Mucosa of descending colon (tissue), 3 donors: Measurements from ENCODE around the gene CPTP. TPM values are rescaled to one million over a fixed set of nuclear protein-coding genes. Genes with fewer than 3 reads are reported as not detected.

Experiments
- ATAC-seq: fragments of 200-7000 bp; cut with Tn5 transposase; one replicate; pipeline ENCODE4 v1.9.1; 2020; ENCODE audit warnings: mild to moderate bottlenecking, moderate library complexity
- DNase-seq, 3 donors: peaks; one replicate each; pipeline ENCODE4 v3.0.0-alpha.2; 2020
- H3K36me3 ChIP-seq: fragments of 200-600 bp; one replicate; pipeline ENCODE4 v1.8.0; 2021; ENCODE audit warnings: low read depth, mild to moderate bottlenecking
- H3K4me1 ChIP-seq: fragments of 200-600 bp; one replicate; pipeline ENCODE4 v1.8.0; 2021; ENCODE audit warnings: low read depth, mild to moderate bottlenecking
- H3K4me3 ChIP-seq: fragments of 200-600 bp; one replicate; pipeline ENCODE4 v1.8.0; 2021; ENCODE audit warnings: mild to moderate bottlenecking
- H3K9me3 ChIP-seq: fragments of 200-600 bp; one replicate; pipeline ENCODE4 v1.8.0; 2021; ENCODE audit warnings: mild to moderate bottlenecking
- CTCF ChIP-seq: fragments of 200-600 bp; IDR thresholded peaks from one replicate; pipeline ENCODE4 v1.8.0; 2022; ENCODE audit warnings: antibody characterized with exemption, mild to moderate bottlenecking
- intact Hi-C, 2 donors: fragments of 100-400 bp; cut with DNase I in 1 of 2; cut with micrococcal nuclease in 1 of 2; formaldehyde crosslinking; loops; one replicate each; pipeline versions ENCODE4 v1.11.0 to v1.11.1; 2022; cut with DNase I, micrococcal nuclease
- total RNA-seq, 3 donors: library from RNA; stranded (reverse); fragmentation: NEBNext Ultra II Directional in 2 of 3; extraction: Animal tissue kit (Norgen Biotek cat#: 25700) in 2 of 3; gene quantifications; one replicate each; pipeline versions ENCODE4 v1.2.1 to v1.2.4, GENCODE V29; 2021 to 2023
- donor health status: DM: no; HTN: no; CAD: no; lungs with moderate emphysema.
- donor health status: DM: no; HTN: no; CAD: no.
- donor health status: DM: no; HTN: yes; CAD: no.

Gene CPTP
- total RNA-seq, 3 donors from 2014 or later: 41.2 to 77.9 (median 55.5) TPM

GRCh38 chr1:1310109-1310385, 14.6 kb upstream of the CPTP start:
- ATAC-seq (no peak), DNase-seq (no peak)
- Histone ChIP-seq H3K36me3 (peaks cover 10% of the 10 kb centered on the region), H3K4me1 (peaks cover 33% of the 10 kb centered on the region), H3K4me3 (no peak overlapping the region), H3K9me3 (no peaks in the 10 kb centered on the region)
- intact Hi-C loops: no loop called here
- no peak for TF ChIP-seq CTCF

GRCh38 chr1:1310476-1311053, 14.0 kb upstream of the CPTP start:
- ATAC-seq (no peak), DNase-seq (no peak)
- intact Hi-C loops: no loop called here
- no peak for TF ChIP-seq CTCF
- H3K9me3 ChIP-seq: no peaks in the 10 kb centered on the region
- H3K4me3 ChIP-seq: no peak overlapping the region
- H3K4me1 ChIP-seq: peaks cover 28% of the 10 kb centered on the region
- peaks cover 10% of the 10 kb centered on the region for H3K36me3 ChIP-seq

GRCh38 chr1:1311107-1312104, 13.2 kb upstream of the CPTP start:
- peaks cover 10% of the 10 kb centered on the region for H3K36me3 ChIP-seq
- ATAC-seq (no peak), DNase-seq (no peak)
- H3K4me3 ChIP-seq: no peak overlapping the region
- no peaks in the 10 kb centered on the region for H3K9me3 ChIP-seq
- peaks cover 19% of the 10 kb centered on the region for H3K4me1 ChIP-seq
- intact Hi-C loops: no loop called here
- TF ChIP-seq CTCF: no peak

GRCh38 chr1:1312450-1313314, 11.9 kb upstream of the CPTP start:
- TF ChIP-seq CTCF: no peak
- intact Hi-C loops: no loop called here
- H3K4me3 ChIP-seq: no peak overlapping the region
- peaks cover 11% of the 10 kb centered on the region for H3K4me1 ChIP-seq
- DNase-seq (no peak), ATAC-seq (no peak)
- no peaks in the 10 kb centered on the region for H3K9me3 ChIP-seq
- H3K36me3 ChIP-seq: peaks cover 10% of the 10 kb centered on the region

- H3K9me3 ChIP-seq: no peaks in the 10 kb centered on the region
- TF ChIP-seq CTCF: no peak
- peaks cover 11% of the 10 kb centered on the region for H3K4me1 ChIP-seq
- no peak overlapping the region for H3K4me3 ChIP-seq
- intact Hi-C loops: no loop called here
- no peak for DNase-seq
- H3K36me3 ChIP-seq: peaks cover 10% of the 10 kb centered on the region
- ATAC-seq: no peak
These were observed 10.9 kb upstream of the CPTP start for GRCh38 chr1:1313500-1314236.
